HG03432 (cell line): ENCODE measurements around the gene SNW1.
"Not testable (repeated sequence)": the region's sequence is repeated elsewhere in the genome, so short reads cannot be mapped to it uniquely, and the experiment has no call there.

ENCODE experiments used
- ATAC-seq: cut with Tn5 transposase; IDR thresholded peaks from one replicate; pipeline ENCODE4 v1.9.1; 2021; ENCODE audit warnings: mild to moderate bottlenecking, moderate library complexity; ENCODE audit not compliant: unreplicated experiment

SNW1 gene

GRCh38 chr14:77760381-77761204 lies at the start of gene SNW1:
SNW1 (minus strand) TSS chr14:77761156; CDS start chr14:77761127, 29 bp downstream.
- peak; percentile 95 for ATAC-seq

GRCh38 chr14:77809011-77809410 lies 48.1 kb upstream of the SNW1 start:
- ATAC-seq: no peak

- ATAC-seq: no peak
Measured at GRCh38 chr14:77808250-77808649, 47.3 kb upstream of the SNW1 start.

DNA sequence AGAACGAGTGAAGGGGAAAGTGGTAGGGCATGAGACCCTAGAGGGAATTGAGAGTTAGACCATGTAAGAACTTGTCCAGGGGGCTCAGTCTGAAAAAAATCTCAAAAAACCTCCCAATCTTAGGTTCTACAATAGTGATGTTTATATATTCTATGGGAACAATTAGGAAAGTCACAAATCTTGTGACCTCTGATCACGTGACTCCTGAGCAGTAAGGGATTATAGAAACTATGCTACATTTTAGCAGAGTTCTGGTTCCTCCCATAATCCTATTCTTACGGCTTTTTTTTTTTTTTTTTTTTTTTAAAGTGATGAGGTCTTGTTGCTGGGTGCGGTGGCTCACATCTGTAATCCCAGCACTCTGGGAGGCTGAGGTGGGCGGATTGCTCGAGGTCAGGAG lies 44.8 kb upstream of the SNW1 start:
- ATAC-seq: no peak

DNA sequence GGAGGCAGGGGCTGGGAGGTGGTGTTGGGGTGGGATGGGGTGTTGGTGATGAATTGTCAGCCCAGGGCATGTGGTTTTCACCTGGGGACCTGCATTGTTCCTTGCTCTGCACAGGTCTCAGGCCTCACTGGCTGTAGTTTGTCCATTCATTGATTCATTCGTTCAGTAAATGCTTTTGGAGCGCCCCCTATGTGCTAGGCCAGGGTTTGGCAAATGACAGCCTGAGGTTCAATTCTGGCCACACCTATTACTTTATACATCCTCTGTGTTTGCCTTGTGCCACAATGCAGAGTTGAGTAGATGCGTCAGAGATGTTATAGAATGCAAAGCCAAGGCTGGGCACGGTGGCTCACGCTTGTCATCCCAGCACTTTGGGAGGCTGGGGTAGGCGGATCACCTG lies 43.6 kb upstream of the SNW1 start:
- ATAC-seq: no peak

DNA sequence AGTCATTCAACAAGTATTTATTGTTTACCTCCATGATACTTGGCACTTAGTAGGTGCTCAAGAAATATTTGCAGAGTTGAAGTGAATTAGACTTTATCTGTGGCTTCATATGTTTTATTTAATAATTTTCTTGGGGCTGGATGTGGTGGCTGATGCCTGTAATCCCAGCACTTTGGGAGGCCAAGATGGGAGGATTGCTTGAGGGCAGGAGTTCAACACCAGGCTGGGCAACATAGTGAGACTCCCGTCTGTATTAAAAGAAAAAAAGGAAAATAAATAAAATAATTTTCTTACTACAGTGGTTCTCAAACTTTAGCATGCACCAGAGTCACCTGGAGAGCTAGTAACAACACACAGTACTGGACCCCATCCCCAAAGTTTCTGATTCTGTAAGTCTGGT lies 39.9 kb upstream of the SNW1 start:
- ATAC-seq: no peak

- ATAC-seq: peak; percentile 93
Measured at GRCh38 chr14:77799863-77800730, 39.1 kb upstream of the SNW1 start, which contains the start of gene ADCK1. ADCK1 (plus strand) TSS chr14:77800109; CDS start chr14:77818979, 18,870 bp downstream.

DNA sequence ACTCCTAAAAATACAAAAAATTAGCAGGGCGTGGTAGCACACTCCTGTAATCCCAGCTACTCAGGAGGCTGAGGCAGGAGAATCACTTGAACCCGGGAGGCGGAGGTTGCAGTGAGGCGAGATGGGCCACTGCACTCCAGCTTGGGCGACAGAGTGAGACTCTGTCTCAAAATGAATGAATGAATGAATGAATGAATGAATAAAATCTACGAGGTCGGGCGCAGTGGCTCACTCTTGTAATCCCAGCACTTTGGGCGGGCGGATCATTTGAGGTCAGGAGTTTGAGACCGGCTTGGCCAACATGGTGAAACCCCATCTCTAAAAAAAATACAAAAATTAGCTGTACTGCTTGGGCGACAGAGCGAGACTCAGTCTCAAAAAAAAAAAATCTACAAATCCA lies 38.5 kb upstream of the SNW1 start:
- ATAC-seq: not testable (repeated sequence)

- no peak for ATAC-seq
Measured at GRCh38 chr14:77794357-77794756, 33.4 kb upstream of the SNW1 start.

- ATAC-seq: not testable (repeated sequence)
Measured at GRCh38 chr14:77793255-77793654, 32.3 kb upstream of the SNW1 start.

GRCh38 chr14:77791225-77791600 lies 30.3 kb upstream of the SNW1 start:
- ATAC-seq: no peak

DNA sequence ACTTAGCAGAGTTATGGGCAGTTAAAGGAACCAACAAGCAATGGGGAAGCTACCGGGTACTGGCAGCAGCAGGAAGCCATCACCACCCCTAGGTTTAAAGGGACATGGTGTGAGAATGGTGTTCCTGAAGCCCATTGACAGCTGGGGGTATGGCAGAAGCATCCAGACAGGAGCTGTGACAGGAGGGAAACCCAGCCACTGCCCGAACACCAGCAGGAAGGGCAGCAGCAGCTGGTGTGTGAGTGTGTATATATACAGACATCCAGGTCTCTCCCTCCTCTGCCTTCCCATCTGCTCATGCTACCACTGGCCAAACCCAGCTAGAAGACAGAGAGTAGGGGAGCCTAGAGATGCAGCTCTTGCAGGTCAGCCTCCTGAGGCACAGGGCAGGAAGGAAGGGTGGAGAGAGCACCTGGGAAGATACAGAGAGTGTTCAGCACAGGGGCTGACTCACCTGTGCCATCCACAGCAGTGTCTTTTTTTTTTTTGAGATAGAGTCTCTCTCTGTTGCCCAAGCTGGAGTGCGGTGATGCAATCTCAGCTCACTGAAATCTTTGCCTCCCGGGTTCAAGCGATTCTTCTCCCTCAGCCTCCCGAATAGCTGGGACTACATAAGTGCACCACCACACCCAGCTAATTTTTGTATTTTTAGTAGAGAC lies 29.7 kb upstream of the SNW1 start:
- ATAC-seq: no peak

GRCh38 chr14:77786148-77786547 lies 25.2 kb upstream of the SNW1 start:
- no peak for ATAC-seq

- ATAC-seq: no peak
Measured at GRCh38 chr14:77782202-77782601, 21.2 kb upstream of the SNW1 start.

GRCh38 chr14:77773966-77774365 lies 13.0 kb upstream of the SNW1 start:
- not testable (repeated sequence) for ATAC-seq

DNA sequence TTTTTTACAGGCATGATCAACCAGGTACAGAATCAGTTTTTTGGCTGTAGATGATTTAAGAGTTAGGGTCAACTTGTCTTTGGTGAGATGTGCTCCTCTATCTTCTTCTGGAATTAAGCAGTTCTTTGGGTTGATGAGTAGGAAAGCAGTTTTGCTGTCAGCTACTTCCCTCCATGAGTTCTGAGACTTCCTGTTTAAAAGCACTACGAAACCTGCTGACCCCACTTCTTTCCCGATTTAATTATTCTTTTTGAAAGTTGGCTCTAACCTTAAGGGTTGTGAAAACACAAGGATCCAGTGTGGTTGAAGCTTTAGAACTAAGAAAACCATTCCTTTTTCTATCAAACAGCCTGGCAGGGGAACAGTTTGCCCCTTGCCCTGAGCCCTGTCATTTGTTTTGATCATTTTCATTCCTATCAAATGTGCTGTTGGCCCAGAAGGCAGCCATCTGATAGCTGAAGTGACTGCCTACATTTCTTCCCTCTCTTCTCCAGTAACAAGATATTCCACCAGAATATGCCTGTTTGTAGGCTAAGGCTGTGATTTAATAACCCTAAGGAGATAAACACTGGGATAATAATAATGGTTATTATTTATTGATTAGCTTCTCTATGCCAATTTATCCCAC lies 7.6 kb upstream of the SNW1 start:
- ATAC-seq: not testable (repeated sequence)

GRCh38 chr14:77763978-77764377 lies 3.0 kb upstream of the SNW1 start:
- no peak for ATAC-seq

- ATAC-seq: no peak
Measured at GRCh38 chr14:77763316-77763715, 2.4 kb upstream of the SNW1 start.

DNA sequence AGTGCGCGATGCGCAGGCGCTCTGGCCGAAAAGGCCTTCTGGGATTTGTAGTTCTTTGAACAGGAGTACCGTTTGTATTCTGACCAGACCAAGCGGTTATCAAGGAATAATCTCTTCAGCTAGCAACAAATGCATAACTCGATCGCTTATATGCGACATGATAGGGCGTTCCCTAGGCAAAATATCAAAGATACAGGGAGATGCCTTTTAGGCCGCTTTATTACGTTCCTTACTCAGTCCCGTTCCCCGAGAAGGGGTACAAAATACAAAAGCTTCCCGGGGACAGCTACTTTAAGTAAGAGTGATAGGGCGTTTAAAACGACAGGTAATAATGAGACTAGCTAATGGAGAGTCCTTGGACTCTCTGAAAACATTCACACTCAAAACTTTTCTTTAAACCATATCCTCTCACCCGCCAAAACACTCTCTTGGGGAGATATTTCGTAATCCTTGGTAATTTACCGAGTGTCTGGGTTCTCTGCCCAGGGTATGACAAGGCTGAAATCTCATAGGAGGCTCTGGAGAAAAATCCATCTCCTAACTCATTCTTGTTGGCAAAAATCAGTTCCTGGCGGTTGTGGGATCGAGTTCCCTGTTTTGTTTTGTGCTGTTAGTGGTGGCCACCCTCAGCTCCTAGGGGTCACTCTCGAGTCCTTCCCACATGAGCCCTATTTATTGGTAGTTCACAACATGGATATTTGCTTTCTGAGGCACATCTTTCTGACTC lies 412 bp upstream of the SNW1 start:
- ATAC-seq: peak; percentile 29
